Tibial nerve (tissue), 4 donors: ENCODE results near the gene PPP1CB. TPM values are rescaled to one million over a fixed set of nuclear protein-coding genes. Genes with fewer than 3 reads are reported as not detected.

Experiments
- DNase-seq, 2 donors: peaks; one replicate each; pipeline ENCODE4 v3.0.0-alpha.2; 2019; ENCODE audit warnings: low spot score in 2 of 2
- H3K27ac ChIP-seq, 4 donors: fragments of 200-600 bp; sonication (generic) in 3 of 4; one replicate each; pipeline ENCODE4 v1.5.1; 2017 to 2019; ENCODE audit warnings: mild to moderate bottlenecking in 1 of 4
- H3K27me3 ChIP-seq, 2 donors: fragments of 200-600 bp; sonication (generic) in 1 of 2; one replicate each; pipeline versions ENCODE4 v1.5.1 to v1.6.0; 2017 to 2019
- H3K36me3 ChIP-seq, 3 donors: fragments of 200-600 bp; sonication (generic); one replicate each; pipeline ENCODE4 v1.5.1; 2018 to 2019
- H3K4me1 ChIP-seq, 4 donors: fragments of 200-600 bp; sonication (generic) in 3 of 4; one replicate each; pipeline ENCODE4 v1.5.1; 2017 to 2019
- H3K4me3 ChIP-seq, 4 donors: fragments of 200-600 bp; sonication (generic) in 3 of 4; one replicate each; pipeline ENCODE4 v1.5.1; 2017 to 2019; ENCODE audit warnings: mild to moderate bottlenecking in 1 of 4, moderate library complexity in 1 of 4
- H3K9me3 ChIP-seq, 4 donors: fragments of 200-600 bp; sonication (generic) in 3 of 4; one replicate each; pipeline ENCODE4 v1.5.1; 2017 to 2019
- EP300 ChIP-seq, 2 donors: sonication (generic); formaldehyde crosslinking; IDR thresholded peaks; one replicate each; pipeline ENCODE4 v1.6.1; 2017; ENCODE audit warnings: antibody characterized with exemption in 2 of 2, mild to moderate bottlenecking in 1 of 2
- POLR2A ChIP-seq, 2 donors: fragments of 450-650 bp; IDR thresholded peaks; one replicate each; pipeline ENCODE4 v1.6.1; 2017; ENCODE audit warnings: antibody characterized with exemption in 2 of 2, mild to moderate bottlenecking in 2 of 2, moderate library complexity in 2 of 2
- WGBS, 2 donors: methylation state at CpG; one replicate each; pipeline ENCODE4 v1.1.5; 2018; 5-methylcytosine and 5-hydroxymethylcytosine counted together
- total RNA-seq, 4 donors: library from RNA; depleted of rRNA; stranded (reverse); fragments of >200 nt; gene quantifications; one replicate each; pipeline ENCODE4 v1.1.0, GENCODE V29; 2016
- TF ChIP-seq, protein P1 (sequence below), 5 experiments: fragments of 200-600 bp in 3 of 5; fragments of 450-650 bp in 2 of 5; sonication (generic) in 3 of 5; IDR thresholded peaks; one replicate each; pipeline ENCODE4 v1.5.1; 2016 to 2019; ENCODE audit warnings: antibody characterized with exemption in 5 of 5, mild to moderate bottlenecking in 3 of 5, moderate library complexity in 2 of 5

PPP1CB gene
- total RNA-seq, 4 donors from 2014 or later = 105 to 335 (median 230) TPM

GRCh38 chr2:28822036-28822435, 70.4 kb downstream of the PPP1CB start:
- DNase-seq = no peak
- H3K4me3 ChIP-seq = no peak overlapping the region
- H3K4me1 ChIP-seq = peaks cover 0 to 6% (median 0%) of the 10 kb centered on the region in 4 donors
- TF ChIP-seq EP300 (IDR thresholded peaks at IDR 0.05) (no peak), POLR2A (IDR thresholded peaks at IDR 0.05) (no peak)
- TF ChIP-seq, protein P1, sequence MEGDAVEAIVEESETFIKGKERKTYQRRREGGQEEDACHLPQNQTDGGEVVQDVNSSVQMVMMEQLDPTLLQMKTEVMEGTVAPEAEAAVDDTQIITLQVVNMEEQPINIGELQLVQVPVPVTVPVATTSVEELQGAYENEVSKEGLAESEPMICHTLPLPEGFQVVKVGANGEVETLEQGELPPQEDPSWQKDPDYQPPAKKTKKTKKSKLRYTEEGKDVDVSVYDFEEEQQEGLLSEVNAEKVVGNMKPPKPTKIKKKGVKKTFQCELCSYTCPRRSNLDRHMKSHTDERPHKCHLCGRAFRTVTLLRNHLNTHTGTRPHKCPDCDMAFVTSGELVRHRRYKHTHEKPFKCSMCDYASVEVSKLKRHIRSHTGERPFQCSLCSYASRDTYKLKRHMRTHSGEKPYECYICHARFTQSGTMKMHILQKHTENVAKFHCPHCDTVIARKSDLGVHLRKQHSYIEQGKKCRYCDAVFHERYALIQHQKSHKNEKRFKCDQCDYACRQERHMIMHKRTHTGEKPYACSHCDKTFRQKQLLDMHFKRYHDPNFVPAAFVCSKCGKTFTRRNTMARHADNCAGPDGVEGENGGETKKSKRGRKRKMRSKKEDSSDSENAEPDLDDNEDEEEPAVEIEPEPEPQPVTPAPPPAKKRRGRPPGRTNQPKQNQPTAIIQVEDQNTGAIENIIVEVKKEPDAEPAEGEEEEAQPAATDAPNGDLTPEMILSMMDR (IDR thresholded peaks at IDR 0.05) = no peak
- no peaks in the 10 kb centered on the region for H3K27me3 ChIP-seq
- H3K9me3 ChIP-seq = no peaks in the 10 kb centered on the region
- no peak overlapping the region for H3K27ac ChIP-seq
- no peaks in the 10 kb centered on the region for H3K36me3 ChIP-seq

GRCh38 chr2:28824207-28824606, 72.6 kb downstream of the PPP1CB start:
- Histone ChIP-seq H3K4me1 (peaks cover 0 to 6% (median 0%) of the 10 kb centered on the region in 4 donors), H3K27ac (no peak overlapping the region), H3K36me3 (no peaks in the 10 kb centered on the region), H3K4me3 (no peak overlapping the region), H3K27me3 (no peaks in the 10 kb centered on the region), H3K9me3 (no peaks in the 10 kb centered on the region)
- no peak for DNase-seq
- TF ChIP-seq POLR2A (IDR thresholded peaks at IDR 0.05) = no peak
- TF ChIP-seq, protein P1 (IDR thresholded peaks at IDR 0.05) = no peak
- TF ChIP-seq EP300 (IDR thresholded peaks at IDR 0.05) = no peak
- 96 to 97% methylated on average over 2 of the region's 2 CpGs for WGBS, 2 donors

DNA sequence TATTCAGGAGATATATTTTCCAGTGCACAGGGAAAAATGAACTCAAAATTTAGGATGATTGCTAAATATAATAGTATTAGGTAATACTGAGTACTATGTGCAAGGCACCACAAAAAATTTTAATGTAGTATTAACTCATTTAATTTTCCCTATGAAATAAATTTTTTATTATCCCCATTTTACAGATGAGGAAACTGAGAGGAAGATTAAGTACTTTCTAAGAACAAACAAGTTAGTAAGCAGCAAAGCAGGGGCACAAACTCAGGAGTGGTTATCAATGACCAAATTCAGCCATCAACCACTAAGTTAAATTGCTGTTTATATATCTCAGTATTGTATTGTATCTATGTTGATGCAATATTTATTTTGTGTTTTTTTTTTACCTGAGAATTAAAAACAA, 73.2 kb downstream of the PPP1CB start:
- H3K27ac ChIP-seq = no peak overlapping the region
- TF ChIP-seq, protein P1 (IDR thresholded peaks at IDR 0.05) = no peak
- H3K27me3 ChIP-seq = no peaks in the 10 kb centered on the region
- no peak for DNase-seq
- H3K4me1 ChIP-seq = peaks cover 0 to 6% (median 0%) of the 10 kb centered on the region in 4 donors
- no peak overlapping the region for H3K4me3 ChIP-seq
- H3K9me3 ChIP-seq = no peaks in the 10 kb centered on the region
- no peaks in the 10 kb centered on the region for H3K36me3 ChIP-seq

- 85 to 99% methylated on average over 2 of the region's 2 CpGs for WGBS, 2 donors
Measured at GRCh38 chr2:28828382-28828781, 76.8 kb downstream of the PPP1CB start.

DNA sequence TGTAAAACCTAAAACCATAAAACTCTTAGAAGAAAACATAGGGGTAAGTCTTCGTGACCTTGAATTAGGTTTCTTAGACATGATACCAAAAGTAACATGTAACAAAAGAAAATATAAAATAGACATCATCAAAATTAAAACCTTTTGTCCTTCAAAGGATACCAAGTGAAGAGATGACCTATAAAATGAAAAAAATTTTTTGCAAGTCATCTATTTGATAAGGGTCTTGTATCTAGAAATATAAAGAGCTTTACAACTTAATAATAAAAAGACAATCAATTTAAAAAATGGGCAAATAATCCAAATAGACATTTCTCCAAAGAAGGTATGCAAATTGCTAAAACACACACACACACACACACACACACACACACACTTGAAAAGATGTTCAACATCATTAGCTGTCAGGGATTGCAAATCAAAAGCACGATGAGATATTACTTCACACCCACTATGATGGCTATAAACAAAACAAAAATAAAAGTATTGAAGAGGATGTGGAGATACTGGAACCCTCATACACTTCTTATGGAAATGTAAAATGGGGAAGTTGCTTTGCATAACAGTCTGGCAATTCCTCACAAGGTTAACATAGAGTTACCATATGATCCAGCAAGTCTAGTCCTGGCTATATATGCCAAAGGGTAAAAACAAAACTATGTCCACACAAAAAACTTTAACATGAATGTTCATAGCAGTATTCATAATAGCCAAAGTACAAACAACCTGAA, 82.3 kb downstream of the PPP1CB start:
- Histone ChIP-seq H3K4me3 (no peak overlapping the region), H3K9me3 (no peaks in the 10 kb centered on the region), H3K36me3 (no peaks in the 10 kb centered on the region), H3K27me3 (no peaks in the 10 kb centered on the region), H3K27ac (no peak overlapping the region), H3K4me1 (no peaks in the 10 kb centered on the region)
- no peak for TF ChIP-seq POLR2A (IDR thresholded peaks at IDR 0.05)
- no peak for TF ChIP-seq EP300 (IDR thresholded peaks at IDR 0.05)
- TF ChIP-seq, protein P1 (IDR thresholded peaks at IDR 0.05) = no peak
- WGBS, 2 donors = 93 to 94% methylated on average over 2 of the region's 2 CpGs
- no peak for DNase-seq

More at GRCh38 chr2:28828382-28828781, 76.8 kb downstream of the PPP1CB start:
- Histone ChIP-seq H3K27ac (no peak overlapping the region), H3K4me3 (no peak overlapping the region), H3K4me1 (no peaks in the 10 kb centered on the region), H3K9me3 (no peaks in the 10 kb centered on the region), H3K27me3 (no peaks in the 10 kb centered on the region), H3K36me3 (no peaks in the 10 kb centered on the region)
- DNase-seq = no peak
- no peak for TF ChIP-seq POLR2A (IDR thresholded peaks at IDR 0.05)
- TF ChIP-seq, protein P1 (IDR thresholded peaks at IDR 0.05) = no peak
- TF ChIP-seq EP300 (IDR thresholded peaks at IDR 0.05) = no peak
